Astrocyte (in vitro differentiated cells and primary cell): ENCODE measurements around the gene PPP2R2D.
"Not testable (repeated sequence)": the region's sequence is repeated elsewhere in the genome, so short reads cannot be mapped to it uniquely, and the experiment has no call there.

ENCODE experiments used
- EZH2 ChIP-seq: IDR thresholded peaks from 2 replicates; pipeline ENCODE4 v1.6.1; 2012; ENCODE audit warnings: mild to moderate bottlenecking, low read length, inconsistent platforms; ENCODE audit not compliant: insufficient read depth
- TF ChIP-seq, protein P1 (sequence below): IDR thresholded peaks from 2 replicates; pipeline ENCODE4 v1.5.1; 2011; ENCODE audit warnings: low read depth, mild to moderate bottlenecking, inconsistent platforms, low read length, moderate library complexity; ENCODE audit not compliant: insufficient read depth

GRCh38 chr10:131986851-131987250 is 86.0 kb downstream of the PPP2R2D start:
- TF ChIP-seq, protein P1, sequence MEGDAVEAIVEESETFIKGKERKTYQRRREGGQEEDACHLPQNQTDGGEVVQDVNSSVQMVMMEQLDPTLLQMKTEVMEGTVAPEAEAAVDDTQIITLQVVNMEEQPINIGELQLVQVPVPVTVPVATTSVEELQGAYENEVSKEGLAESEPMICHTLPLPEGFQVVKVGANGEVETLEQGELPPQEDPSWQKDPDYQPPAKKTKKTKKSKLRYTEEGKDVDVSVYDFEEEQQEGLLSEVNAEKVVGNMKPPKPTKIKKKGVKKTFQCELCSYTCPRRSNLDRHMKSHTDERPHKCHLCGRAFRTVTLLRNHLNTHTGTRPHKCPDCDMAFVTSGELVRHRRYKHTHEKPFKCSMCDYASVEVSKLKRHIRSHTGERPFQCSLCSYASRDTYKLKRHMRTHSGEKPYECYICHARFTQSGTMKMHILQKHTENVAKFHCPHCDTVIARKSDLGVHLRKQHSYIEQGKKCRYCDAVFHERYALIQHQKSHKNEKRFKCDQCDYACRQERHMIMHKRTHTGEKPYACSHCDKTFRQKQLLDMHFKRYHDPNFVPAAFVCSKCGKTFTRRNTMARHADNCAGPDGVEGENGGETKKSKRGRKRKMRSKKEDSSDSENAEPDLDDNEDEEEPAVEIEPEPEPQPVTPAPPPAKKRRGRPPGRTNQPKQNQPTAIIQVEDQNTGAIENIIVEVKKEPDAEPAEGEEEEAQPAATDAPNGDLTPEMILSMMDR, result not testable (repeated sequence)
- TF ChIP-seq EZH2, result not testable (repeated sequence)
